Hepatocyte (in vitro differentiated cells): ENCODE data around the gene BEST2. TPM values are rescaled to one million over a fixed set of nuclear protein-coding genes. Genes with fewer than 3 reads are reported as not detected.

Experiments
- DNase-seq: peaks from one replicate; pipeline ENCODE4 v3.0.0-alpha.2; 2016; ENCODE audit warnings: low spot score
- H2AFZ ChIP-seq: fragments of 200-600 bp; sonication (generic); 2 replicates; pipeline ENCODE4 v1.6.0; 2016; ENCODE audit warnings: antibody characterized with exemption, mild to moderate bottlenecking
- H3K27ac ChIP-seq: fragments of 200-600 bp; sonication (generic); 2 replicates; pipeline ENCODE4 v1.5.1; 2016; ENCODE audit warnings: mild to moderate bottlenecking
- H3K27me3 ChIP-seq: fragments of 200-600 bp; sonication (generic); 2 replicates; pipeline ENCODE4 v1.6.1; 2016
- H3K36me3 ChIP-seq: fragments of 200-600 bp; sonication (generic); replicated peaks from 2 replicates; pipeline ENCODE4 v1.5.1; 2016; ENCODE audit warnings: low read depth; ENCODE audit not compliant: insufficient read depth
- H3K4me1 ChIP-seq: fragments of 200-600 bp; sonication (generic); 2 replicates; pipeline ENCODE4 v1.5.1; 2016; ENCODE audit warnings: mild to moderate bottlenecking, moderate library complexity; ENCODE audit not compliant: insufficient read depth
- H3K4me2 ChIP-seq: fragments of 200-600 bp; sonication (generic); 2 replicates; pipeline ENCODE4 v1.6.0; 2016
- H3K4me3 ChIP-seq: fragments of 200-600 bp; sonication (generic); 2 replicates; pipeline ENCODE4 v1.5.1; 2016; ENCODE audit warnings: mild to moderate bottlenecking
- H3K79me2 ChIP-seq: fragments of 200-600 bp; sonication (generic); 2 replicates; pipeline ENCODE4 v1.6.0; 2017; ENCODE audit warnings: mild to moderate bottlenecking
- H3K9me2 ChIP-seq: fragments of 200-600 bp; sonication (generic); replicated peaks from 2 replicates; pipeline ENCODE4 v1.6.0; 2017; ENCODE audit warnings: mild to moderate bottlenecking; ENCODE audit not compliant: insufficient read depth
- H3K9me3 ChIP-seq: fragments of 200-600 bp; sonication (generic); 2 replicates; pipeline ENCODE4 v1.5.1; 2016; ENCODE audit warnings: low read depth, mild to moderate bottlenecking
- H4K20me1 ChIP-seq: fragments of 200-600 bp; sonication (generic); 2 replicates; pipeline ENCODE4 v1.6.0; 2016; ENCODE audit warnings: mild to moderate bottlenecking; ENCODE audit not compliant: insufficient read depth, poor library complexity, severe bottlenecking
- EZH2 ChIP-seq: fragments of 200-600 bp; sonication (generic); IDR thresholded peaks from 2 replicates; pipeline ENCODE4 v1.6.1; 2016; ENCODE audit warnings: antibody characterized with exemption, mild to moderate bottlenecking, borderline replicate concordance
- EZH2phosphoT487 ChIP-seq: fragments of 200-600 bp; sonication (generic); IDR thresholded peaks from one replicate; pipeline ENCODE4 v1.6.1; 2018; ENCODE audit warnings: antibody characterized with exemption, mild to moderate bottlenecking, low read depth, moderate library complexity; ENCODE audit not compliant: unreplicated experiment, severe bottlenecking
- WGBS: methylation state at CpG from one replicate; pipeline ENCODE4 v1.1.6; 2016; ENCODE audit warnings: low lambda C conversion rate; ENCODE audit errors: missing lambda C conversion rate; 5-methylcytosine and 5-hydroxymethylcytosine counted together
- polyA plus RNA-seq: library from polyadenylated mRNA; unstranded; fragments of >200 nt; fragmentation: Nextera tagmentation; extraction: Ambion mirVana; gene quantifications from 2 replicates; pipeline ENCODE4 v1.2.1, GENCODE V29; 2016
- total RNA-seq: library from RNA; depleted of rRNA; stranded (reverse); fragments of >200 nt; gene quantifications from 2 replicates; pipeline ENCODE4 v1.2.3, GENCODE V29; 2014
- TF ChIP-seq, protein P1 (sequence below): fragments of 200-600 bp; sonication (generic); IDR thresholded peaks from 2 replicates; pipeline ENCODE4 v1.5.1; 2016; ENCODE audit warnings: antibody characterized with exemption, mild to moderate bottlenecking; ENCODE audit not compliant: poor library complexity

The BEST2 gene
- total and polyA plus RNA-seq, 2 experiments from 2014 or later, result not detected

DNA sequence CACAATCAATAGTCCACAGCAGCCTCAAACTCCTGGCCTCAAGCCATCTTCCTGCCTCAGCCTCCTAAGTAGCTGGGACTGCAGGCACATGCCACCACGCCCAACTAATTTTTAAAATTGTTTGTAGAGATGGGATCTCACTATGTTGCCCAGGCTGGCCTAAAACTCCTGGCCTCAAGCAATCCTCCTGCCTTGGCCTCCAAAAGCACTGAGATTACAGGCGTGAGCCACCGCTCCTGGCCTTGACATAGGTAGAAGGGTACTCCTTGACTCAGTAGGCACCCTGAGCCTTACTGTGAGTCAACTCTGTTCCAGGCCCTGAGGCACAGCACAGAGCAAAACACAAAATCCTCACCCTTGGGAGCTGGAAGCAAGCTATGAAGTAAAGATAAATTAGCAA, 35.7 kb upstream of the BEST2 start:
- no peak overlapping the region for H3K4me3 ChIP-seq
- no peak overlapping the region for H3K27ac ChIP-seq
- peaks cover 10% of the 10 kb centered on the region for H3K4me1 ChIP-seq
- H3K27me3 ChIP-seq, result no peaks in the 10 kb centered on the region
- no peak overlapping the region for H3K4me2 ChIP-seq
- H2AFZ ChIP-seq, result no peak overlapping the region
- WGBS, result 99% methylated on average over 3 of the region's 3 CpGs
- H4K20me1 ChIP-seq, result peaks cover 7% of the 10 kb centered on the region
- H3K9me3 ChIP-seq, result no peaks in the 10 kb centered on the region
- H3K79me2 ChIP-seq, result peaks cover 53% of the 10 kb centered on the region
- no peak for DNase-seq
- no peaks in the 10 kb centered on the region for H3K9me2 ChIP-seq
- H3K36me3 ChIP-seq, result no peaks in the 10 kb centered on the region
- TF ChIP-seq, protein P1, sequence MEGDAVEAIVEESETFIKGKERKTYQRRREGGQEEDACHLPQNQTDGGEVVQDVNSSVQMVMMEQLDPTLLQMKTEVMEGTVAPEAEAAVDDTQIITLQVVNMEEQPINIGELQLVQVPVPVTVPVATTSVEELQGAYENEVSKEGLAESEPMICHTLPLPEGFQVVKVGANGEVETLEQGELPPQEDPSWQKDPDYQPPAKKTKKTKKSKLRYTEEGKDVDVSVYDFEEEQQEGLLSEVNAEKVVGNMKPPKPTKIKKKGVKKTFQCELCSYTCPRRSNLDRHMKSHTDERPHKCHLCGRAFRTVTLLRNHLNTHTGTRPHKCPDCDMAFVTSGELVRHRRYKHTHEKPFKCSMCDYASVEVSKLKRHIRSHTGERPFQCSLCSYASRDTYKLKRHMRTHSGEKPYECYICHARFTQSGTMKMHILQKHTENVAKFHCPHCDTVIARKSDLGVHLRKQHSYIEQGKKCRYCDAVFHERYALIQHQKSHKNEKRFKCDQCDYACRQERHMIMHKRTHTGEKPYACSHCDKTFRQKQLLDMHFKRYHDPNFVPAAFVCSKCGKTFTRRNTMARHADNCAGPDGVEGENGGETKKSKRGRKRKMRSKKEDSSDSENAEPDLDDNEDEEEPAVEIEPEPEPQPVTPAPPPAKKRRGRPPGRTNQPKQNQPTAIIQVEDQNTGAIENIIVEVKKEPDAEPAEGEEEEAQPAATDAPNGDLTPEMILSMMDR, result no peak
- TF ChIP-seq EZH2, result no peak
- TF ChIP-seq EZH2phosphoT487, result no peak

DNA sequence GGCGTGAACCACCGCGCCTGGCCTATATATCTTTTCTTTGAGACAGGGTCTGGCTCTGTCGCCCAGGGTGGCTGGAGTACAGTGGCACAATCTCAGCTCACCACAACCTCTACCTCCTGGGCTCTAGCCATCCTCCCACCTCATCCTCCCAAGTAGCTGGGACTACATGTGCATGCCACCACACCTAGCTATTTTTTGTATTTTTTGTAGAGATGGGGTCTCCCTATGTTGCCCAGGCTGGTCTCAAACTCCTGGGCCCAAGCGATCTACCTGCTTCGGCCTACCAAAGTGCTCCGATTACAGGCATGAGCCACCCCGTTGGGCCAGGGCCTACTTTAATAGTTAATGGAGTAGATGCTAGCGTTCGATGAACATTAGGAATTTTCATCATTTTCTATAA, 31.3 kb upstream of the BEST2 start:
- H3K9me2 ChIP-seq, result no peaks in the 10 kb centered on the region
- peaks cover 10% of the 10 kb centered on the region for H3K4me1 ChIP-seq
- TF ChIP-seq, protein P1, result no peak
- H3K9me3 ChIP-seq, result no peaks in the 10 kb centered on the region
- H4K20me1 ChIP-seq, result peaks cover 7% of the 10 kb centered on the region
- peak overlapping the region; percentile 95 for H3K27ac ChIP-seq
- peak overlapping the region; percentile 99 for H3K4me2 ChIP-seq
- no peak for DNase-seq
- H3K36me3 ChIP-seq, result no peaks in the 10 kb centered on the region
- 93% methylated on average over 10 of the region's 10 CpGs for WGBS
- peaks cover 70% of the 10 kb centered on the region for H3K79me2 ChIP-seq
- H3K4me3 ChIP-seq, result peak overlapping the region; percentile 60
- no peaks in the 10 kb centered on the region for H3K27me3 ChIP-seq
- no peak overlapping the region for H2AFZ ChIP-seq

DNA sequence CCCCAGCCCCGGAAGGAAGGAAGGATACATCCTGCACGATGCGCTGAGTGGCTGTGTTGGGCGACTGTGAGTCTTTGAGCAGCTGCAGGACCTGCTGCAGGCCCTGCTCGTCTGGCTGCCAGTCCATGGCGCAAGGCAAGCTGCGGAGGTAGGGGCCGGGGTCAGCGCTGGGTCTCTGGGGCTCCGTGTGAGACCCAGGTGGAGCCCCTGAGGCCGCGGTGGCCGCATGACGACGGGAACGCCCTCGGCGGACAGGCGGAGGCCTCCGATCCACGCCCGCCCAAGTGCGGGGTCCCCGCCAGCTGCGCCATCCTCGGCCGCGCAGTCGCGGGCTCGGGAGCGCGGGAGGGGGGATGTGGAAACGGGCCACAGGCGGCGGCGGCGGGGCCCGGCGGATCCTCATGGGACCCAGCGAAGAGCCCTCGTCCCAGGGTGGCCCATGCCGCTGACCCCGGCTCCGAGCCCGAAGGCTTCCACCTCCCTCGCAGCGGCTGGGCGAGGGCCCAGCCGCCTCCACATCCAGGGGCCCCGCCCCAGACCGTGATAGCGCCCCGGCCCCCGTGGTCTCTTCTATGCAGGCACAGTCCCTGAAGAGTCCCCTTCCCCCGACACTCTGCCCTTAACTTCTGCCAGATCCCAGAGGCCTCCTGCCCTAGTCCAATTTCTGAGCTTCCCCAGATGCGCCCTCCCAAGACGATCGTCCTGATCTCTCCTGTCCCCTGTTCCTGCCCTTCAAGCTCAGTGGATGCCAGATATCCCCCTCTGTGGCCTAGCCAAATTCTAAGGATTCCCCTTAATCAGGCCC, 30.5 kb upstream of the BEST2 start:
- Histone ChIP-seq H2AFZ (peak overlapping the region; percentile 10), H3K4me1 (peaks cover 10% of the 10 kb centered on the region)
- 8% methylated on average over 36 of the region's 59 CpGs for WGBS

More for the DNA sequence above, 30.5 kb upstream of the BEST2 start:
- H3K4me2 ChIP-seq, result peak overlapping the region; percentile 99
- H3K9me2 ChIP-seq, result no peaks in the 10 kb centered on the region
- no peaks in the 10 kb centered on the region for H3K27me3 ChIP-seq
- DNase-seq, result peak; percentile 49
- peaks cover 7% of the 10 kb centered on the region for H4K20me1 ChIP-seq
- peak overlapping the region; percentile 60 for H3K4me3 ChIP-seq
- TF ChIP-seq, protein P1, result no peak
- TF ChIP-seq EZH2phosphoT487 (no peak), EZH2 (no peak)
- H3K79me2 ChIP-seq, result peaks cover 65% of the 10 kb centered on the region
- H3K27ac ChIP-seq, result peak overlapping the region; percentile 95
- no peaks in the 10 kb centered on the region for H3K9me3 ChIP-seq
- H3K36me3 ChIP-seq, result no peaks in the 10 kb centered on the region
